ENCODE results near the gene OSBP. TPM values are rescaled to one million over a fixed set of nuclear protein-coding genes. Genes with fewer than 3 reads are reported as not detected.

The OSBP gene
- total and polyA plus RNA-seq, 9 of the 15 experiments (the other 6 are each of a cell fraction or from before 2014, with no cell fraction given), result 11.7 to 49.0 (median 28.7) TPM

DNA sequence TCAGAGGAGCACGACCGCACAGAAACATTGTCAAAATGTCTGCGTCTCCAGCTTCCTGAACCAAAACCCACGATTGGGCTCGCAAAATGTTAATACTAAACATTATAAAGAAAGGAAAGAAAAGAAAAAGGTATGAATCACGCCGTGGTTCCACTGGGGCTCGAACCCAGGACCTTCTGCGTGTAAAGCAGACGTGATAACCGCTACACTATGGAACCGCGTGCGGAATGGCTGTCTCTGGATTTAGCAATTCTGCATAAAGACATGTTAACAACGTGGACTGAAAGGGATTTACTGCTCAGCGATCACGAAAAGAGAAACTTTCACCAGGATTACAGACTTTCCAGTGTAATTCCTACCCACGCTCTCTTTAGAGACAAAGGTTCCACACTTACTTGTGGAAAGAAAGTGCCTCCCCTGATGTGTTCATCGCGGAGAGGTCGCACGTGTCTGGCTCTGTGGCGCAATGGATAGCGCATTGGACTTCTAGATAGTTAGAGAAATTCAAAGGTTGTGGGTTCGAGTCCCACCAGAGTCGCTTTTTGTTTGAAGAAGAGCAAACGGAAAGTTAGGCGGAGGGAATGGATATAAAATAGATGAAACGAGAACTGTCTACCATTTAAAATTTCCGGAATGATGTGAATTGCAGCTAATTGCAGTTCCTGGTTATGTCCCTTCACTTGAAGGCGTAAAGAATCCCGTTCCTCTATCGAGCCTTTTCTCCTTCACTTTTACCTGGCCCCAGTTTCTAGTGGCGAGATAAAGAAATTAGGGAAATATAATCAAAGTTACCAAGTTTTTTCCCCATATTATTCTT, 64.5 kb downstream of the OSBP start (continued):
- TF ChIP-seq, protein P1, sequence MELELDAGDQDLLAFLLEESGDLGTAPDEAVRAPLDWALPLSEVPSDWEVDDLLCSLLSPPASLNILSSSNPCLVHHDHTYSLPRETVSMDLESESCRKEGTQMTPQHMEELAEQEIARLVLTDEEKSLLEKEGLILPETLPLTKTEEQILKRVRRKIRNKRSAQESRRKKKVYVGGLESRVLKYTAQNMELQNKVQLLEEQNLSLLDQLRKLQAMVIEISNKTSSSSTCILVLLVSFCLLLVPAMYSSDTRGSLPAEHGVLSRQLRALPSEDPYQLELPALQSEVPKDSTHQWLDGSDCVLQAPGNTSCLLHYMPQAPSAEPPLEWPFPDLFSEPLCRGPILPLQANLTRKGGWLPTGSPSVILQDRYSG (tag; conservative IDR thresholded peaks at IDR 0.05; ENCODE audit: low read depth), result no peak; the same call in 1 of the 2 replicates
- TF ChIP-seq ZNF121 (CRISPR knock-in tag; conservative IDR thresholded peaks at IDR 0.05) (no peak), SIN3B (IDR thresholded peaks at IDR 0.05; ENCODE audit: low read depth) (no peak), PML (IDR thresholded peaks at IDR 0.05; ENCODE audit: low read length) (peak; percentile 16; the same call in 1 of the 2 replicates), RUNX1 (IDR thresholded peaks at IDR 0.05; ENCODE audit: low read depth) (0 out of 2 replicates have a peak, but pooled peaks have one; percentile 31), NR2C1 (IDR thresholded peaks at IDR 0.05) (0 out of 2 replicates have a peak, but pooled peaks have one; percentile 22), NR2C1 (tag; IDR thresholded peaks at IDR 0.05) (no peak), EP400 (IDR thresholded peaks at IDR 0.05) (peak; percentile 97), MXI1 (IDR thresholded peaks at IDR 0.05; ENCODE audit: low read depth, low read length) (peak; percentile 74; the same call in 1 of the 2 replicates), SOX6 (IDR thresholded peaks at IDR 0.05) (peak; percentile 65), LEF1 (IDR thresholded peaks at IDR 0.05) (peak; percentile 68), ELF4 (CRISPR knock-in tag; IDR thresholded peaks at IDR 0.05) (0 out of 2 replicates have a peak, but pooled peaks have one; percentile 14), ZNF436 (CRISPR knock-in tag; IDR thresholded peaks at IDR 0.05) (no peak), FUS (optimal IDR thresholded peaks at IDR 0.05; ENCODE audit: low read depth, low read length) (no peak), ZBTB8A (IDR thresholded peaks at IDR 0.05; ENCODE audit: partially characterized antibody) (peak; percentile 98)
- TF ChIP-seq, protein P2, sequence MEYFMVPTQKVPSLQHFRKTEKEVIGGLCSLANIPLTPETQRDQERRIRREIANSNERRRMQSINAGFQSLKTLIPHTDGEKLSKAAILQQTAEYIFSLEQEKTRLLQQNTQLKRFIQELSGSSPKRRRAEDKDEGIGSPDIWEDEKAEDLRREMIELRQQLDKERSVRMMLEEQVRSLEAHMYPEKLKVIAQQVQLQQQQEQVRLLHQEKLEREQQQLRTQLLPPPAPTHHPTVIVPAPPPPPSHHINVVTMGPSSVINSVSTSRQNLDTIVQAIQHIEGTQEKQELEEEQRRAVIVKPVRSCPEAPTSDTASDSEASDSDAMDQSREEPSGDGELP (CRISPR knock-in tag; IDR thresholded peaks at IDR 0.05; ENCODE audit: borderline replicate concordance), result peak; percentile 42; the same call in 1 of the 2 replicates
- TF ChIP-seq, protein P3, sequence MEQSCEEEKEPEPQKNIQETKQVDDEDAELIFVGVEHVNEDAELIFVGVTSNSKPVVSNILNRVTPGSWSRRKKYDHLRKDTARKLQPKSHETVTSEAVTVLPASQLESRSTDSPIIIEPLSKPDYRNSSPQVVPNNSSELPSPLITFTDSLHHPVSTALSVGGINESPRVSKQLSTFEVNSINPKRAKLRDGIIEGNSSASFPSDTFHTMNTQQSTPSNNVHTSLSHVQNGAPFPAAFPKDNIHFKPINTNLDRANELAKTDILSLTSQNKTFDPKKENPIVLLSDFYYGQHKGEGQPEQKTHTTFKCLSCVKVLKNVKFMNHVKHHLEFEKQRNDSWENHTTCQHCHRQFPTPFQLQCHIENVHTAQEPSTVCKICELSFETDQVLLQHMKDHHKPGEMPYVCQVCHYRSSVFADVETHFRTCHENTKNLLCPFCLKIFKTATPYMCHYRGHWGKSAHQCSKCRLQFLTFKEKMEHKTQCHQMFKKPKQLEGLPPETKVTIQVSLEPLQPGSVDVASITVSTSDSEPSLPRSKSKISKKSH (CRISPR knock-in tag; IDR thresholded peaks at IDR 0.05), result no peak
- TF ChIP-seq, protein P4, sequence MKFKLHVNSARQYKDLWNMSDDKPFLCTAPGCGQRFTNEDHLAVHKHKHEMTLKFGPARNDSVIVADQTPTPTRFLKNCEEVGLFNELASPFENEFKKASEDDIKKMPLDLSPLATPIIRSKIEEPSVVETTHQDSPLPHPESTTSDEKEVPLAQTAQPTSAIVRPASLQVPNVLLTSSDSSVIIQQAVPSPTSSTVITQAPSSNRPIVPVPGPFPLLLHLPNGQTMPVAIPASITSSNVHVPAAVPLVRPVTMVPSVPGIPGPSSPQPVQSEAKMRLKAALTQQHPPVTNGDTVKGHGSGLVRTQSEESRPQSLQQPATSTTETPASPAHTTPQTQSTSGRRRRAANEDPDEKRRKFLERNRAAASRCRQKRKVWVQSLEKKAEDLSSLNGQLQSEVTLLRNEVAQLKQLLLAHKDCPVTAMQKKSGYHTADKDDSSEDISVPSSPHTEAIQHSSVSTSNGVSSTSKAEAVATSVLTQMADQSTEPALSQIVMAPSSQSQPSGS (CRISPR knock-in tag; IDR thresholded peaks at IDR 0.05), result no peak
- TF ChIP-seq, protein P5, sequence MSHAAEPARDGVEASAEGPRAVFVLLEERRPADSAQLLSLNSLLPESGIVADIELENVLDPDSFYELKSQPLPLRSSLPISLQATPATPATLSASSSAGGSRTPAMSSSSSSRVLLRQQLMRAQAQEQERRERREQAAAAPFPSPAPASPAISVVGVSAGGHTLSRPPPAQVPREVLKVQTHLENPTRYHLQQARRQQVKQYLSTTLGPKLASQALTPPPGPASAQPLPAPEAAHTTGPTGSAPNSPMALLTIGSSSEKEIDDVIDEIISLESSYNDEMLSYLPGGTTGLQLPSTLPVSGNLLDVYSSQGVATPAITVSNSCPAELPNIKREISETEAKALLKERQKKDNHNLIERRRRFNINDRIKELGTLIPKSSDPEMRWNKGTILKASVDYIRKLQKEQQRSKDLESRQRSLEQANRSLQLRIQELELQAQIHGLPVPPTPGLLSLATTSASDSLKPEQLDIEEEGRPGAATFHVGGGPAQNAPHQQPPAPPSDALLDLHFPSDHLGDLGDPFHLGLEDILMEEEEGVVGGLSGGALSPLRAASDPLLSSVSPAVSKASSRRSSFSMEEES (CRISPR knock-in tag; IDR thresholded peaks at IDR 0.05), result 0 out of 2 replicates have a peak, but pooled peaks have one; percentile 2

All from K562 (cell line).